Type B pancreatic cell (in vitro differentiated cells): ENCODE data around the gene RNF227. TPM values are rescaled to one million over a fixed set of nuclear protein-coding genes. Genes with fewer than 3 reads are reported as not detected.

Experiments
- DNase-seq: peaks from one replicate; pipeline ENCODE4 v3.0.0; 2021; ENCODE audit warnings: mixed read lengths; ENCODE audit not compliant: unreplicated experiment; ENCODE audit errors: extremely low spot score
- H3K27ac Mint-ChIP-seq: 2 replicates; pipeline ENCODE4 v1.8.0; 2021; ENCODE audit warnings: mild to moderate bottlenecking, mixed read lengths
- H3K27me3 Mint-ChIP-seq: 2 replicates; pipeline ENCODE4 v1.8.0; 2021; ENCODE audit warnings: mixed read lengths
- H3K36me3 Mint-ChIP-seq: 2 replicates; pipeline ENCODE4 v1.8.0; 2021; ENCODE audit warnings: mixed read lengths
- H3K4me1 Mint-ChIP-seq: one replicate; pipeline ENCODE4 v1.8.0; 2021; ENCODE audit warnings: mixed read lengths; ENCODE audit not compliant: unreplicated experiment
- H3K4me3 Mint-ChIP-seq: 2 replicates; pipeline ENCODE4 v1.8.0; 2021; ENCODE audit warnings: mild to moderate bottlenecking, mixed read lengths
- H3K9me3 Mint-ChIP-seq: 2 replicates; pipeline ENCODE4 v1.8.0; 2021; ENCODE audit warnings: mixed read lengths
- total RNA-seq: library from RNA; stranded (reverse); gene quantifications from 2 replicates; pipeline ENCODE4 v1.2.1, GENCODE V29; 2021; ENCODE audit warnings: low replicate concordance
- TF ChIP-seq, protein P1 (sequence below): fragments of 200-600 bp; sonication (generic); conservative IDR thresholded peaks from 2 replicates; pipeline ENCODE4 v1.5.0; 2021; ENCODE audit warnings: antibody characterized with exemption, mild to moderate bottlenecking

Gene RNF227
- total RNA-seq, 1 donor from 2014 or later: 3.3 TPM

DNA sequence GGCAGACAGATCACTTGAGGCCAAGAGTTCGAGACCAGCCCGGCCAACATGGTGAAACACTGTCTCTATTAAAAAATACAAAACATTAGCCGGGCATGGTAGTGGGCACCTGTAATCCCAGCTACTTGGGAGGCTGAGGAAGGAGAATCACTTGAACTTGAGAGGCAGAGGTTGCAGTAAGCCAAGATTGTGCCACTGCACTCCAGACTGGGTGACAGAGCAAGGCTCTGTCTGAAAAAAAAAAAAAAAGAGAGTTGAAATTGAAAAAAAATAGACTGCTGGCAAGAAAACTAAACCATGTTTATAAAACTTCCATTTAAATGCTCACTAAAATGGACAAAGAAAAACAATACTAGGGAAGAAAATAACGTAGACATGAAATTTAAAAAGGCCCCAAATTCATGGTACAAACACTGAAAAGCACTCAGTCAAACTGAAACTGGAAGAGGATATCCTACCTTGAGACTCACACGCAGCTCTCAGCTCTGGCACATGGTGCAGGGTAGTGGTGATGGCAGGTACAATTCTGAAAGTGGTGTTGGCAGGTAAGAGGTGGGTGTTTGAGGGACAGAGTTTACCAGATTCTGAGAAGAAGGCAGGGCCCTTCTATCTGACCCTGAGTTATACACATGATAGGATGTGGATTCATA lies 35.2 kb upstream of the RNF227 start:
- no peak for DNase-seq
- peaks cover 4% of the 10 kb centered on the region for H3K4me1 Mint-ChIP-seq
- TF ChIP-seq, protein P1, sequence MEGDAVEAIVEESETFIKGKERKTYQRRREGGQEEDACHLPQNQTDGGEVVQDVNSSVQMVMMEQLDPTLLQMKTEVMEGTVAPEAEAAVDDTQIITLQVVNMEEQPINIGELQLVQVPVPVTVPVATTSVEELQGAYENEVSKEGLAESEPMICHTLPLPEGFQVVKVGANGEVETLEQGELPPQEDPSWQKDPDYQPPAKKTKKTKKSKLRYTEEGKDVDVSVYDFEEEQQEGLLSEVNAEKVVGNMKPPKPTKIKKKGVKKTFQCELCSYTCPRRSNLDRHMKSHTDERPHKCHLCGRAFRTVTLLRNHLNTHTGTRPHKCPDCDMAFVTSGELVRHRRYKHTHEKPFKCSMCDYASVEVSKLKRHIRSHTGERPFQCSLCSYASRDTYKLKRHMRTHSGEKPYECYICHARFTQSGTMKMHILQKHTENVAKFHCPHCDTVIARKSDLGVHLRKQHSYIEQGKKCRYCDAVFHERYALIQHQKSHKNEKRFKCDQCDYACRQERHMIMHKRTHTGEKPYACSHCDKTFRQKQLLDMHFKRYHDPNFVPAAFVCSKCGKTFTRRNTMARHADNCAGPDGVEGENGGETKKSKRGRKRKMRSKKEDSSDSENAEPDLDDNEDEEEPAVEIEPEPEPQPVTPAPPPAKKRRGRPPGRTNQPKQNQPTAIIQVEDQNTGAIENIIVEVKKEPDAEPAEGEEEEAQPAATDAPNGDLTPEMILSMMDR: no peak
- H3K27me3 Mint-ChIP-seq: no peaks in the 10 kb centered on the region
- no peak overlapping the region for H3K27ac Mint-ChIP-seq
- H3K9me3 Mint-ChIP-seq: no peaks in the 10 kb centered on the region
- H3K36me3 Mint-ChIP-seq: peaks cover 26% of the 10 kb centered on the region
- H3K4me3 Mint-ChIP-seq: no peak overlapping the region

DNA sequence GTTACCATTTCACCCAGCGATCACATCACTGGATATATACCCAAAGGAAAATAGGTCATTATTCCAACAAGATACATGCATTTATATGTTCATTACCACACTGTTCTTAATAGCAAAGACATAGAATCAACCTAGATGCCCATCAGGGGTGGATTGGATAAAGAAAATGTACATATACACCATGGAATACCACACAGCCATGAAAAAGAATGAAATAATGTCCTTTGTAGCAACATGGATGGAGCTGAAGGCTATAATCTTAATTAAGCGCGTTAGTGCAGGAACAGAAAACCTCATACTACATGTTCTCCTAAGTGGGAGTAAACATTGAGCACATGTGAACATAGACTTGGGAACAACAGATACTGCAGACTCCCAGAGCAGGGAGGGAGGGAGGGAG lies 34.5 kb upstream of the RNF227 start:
- H3K4me3 Mint-ChIP-seq: no peak overlapping the region
- no peaks in the 10 kb centered on the region for H3K27me3 Mint-ChIP-seq
- H3K27ac Mint-ChIP-seq: no peak overlapping the region
- DNase-seq: no peak
- no peaks in the 10 kb centered on the region for H3K9me3 Mint-ChIP-seq
- peaks cover 4% of the 10 kb centered on the region for H3K4me1 Mint-ChIP-seq
- TF ChIP-seq, protein P1: no peak
- peaks cover 30% of the 10 kb centered on the region for H3K36me3 Mint-ChIP-seq

DNA sequence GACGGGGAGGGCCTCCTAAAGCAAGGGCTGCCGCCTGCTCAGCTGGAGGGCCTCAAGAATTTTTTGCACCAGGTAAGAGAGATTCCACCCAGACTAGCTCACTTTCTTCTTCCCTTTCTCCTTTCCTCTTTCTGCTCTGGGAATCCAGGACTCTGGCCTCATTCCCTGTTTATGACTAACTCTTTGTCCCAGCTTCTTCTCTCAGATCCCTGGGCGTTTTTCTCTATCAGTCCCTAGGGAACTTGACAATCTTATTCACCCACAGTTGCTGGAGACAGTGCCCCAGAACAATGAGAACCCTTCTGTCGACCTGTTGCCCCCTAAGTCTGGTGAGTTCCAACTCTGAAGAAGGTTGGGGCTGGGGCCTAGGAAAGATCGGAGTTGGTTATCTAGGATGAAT lies 31.6 kb upstream of the RNF227 start:
- Mint-ChIP-seq H3K36me3 (peaks cover 30% of the 10 kb centered on the region), H3K27ac (no peak overlapping the region), H3K27me3 (no peaks in the 10 kb centered on the region), H3K4me1 (peaks cover 4% of the 10 kb centered on the region), H3K9me3 (no peaks in the 10 kb centered on the region), H3K4me3 (no peak overlapping the region)
- no peak for DNase-seq
- TF ChIP-seq, protein P1: no peak

DNA sequence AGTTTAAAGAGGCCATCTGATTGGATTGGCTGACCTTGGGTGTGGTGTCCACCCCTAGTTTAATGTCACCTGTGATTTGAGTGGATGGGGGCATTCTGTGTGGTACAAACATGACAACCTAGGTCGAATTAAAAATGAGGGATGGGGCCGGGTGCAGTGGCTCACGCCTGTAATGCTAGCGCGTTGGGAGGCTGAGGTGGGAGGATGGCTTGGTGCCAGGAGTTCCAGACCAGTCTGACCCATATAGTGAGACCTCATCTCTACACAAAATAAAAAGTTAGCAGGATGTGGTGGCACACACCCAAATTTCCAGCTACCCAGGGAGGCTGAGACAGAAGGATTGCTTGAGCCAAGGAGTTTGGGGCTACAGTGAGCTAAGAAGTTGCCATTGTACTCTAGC lies 30.4 kb upstream of the RNF227 start:
- Mint-ChIP-seq H3K27me3 (no peaks in the 10 kb centered on the region), H3K4me1 (no peaks in the 10 kb centered on the region), H3K9me3 (no peaks in the 10 kb centered on the region), H3K27ac (no peak overlapping the region), H3K36me3 (peaks cover 30% of the 10 kb centered on the region), H3K4me3 (no peak overlapping the region)
- TF ChIP-seq, protein P1: no peak
- DNase-seq: no peak

DNA sequence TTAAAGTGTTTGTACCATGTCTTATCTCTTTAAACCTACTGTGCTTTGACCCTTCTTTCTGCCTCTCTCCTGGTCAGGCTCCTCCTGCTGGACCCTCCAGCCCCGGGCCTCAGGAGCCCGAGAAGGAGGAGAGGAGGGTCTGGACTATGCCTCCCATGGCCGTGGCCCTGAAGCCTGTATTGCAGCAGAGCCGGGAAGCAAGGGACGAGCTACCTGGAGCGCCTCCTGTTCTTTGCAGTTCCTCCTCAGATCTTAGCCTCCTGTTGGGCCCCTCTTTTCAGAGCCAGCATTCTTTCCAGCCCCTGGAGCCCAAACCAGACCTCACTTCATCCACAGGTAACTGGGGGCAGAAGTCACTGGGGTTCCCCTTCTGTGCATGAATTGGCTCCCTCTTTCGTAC lies 29.6 kb upstream of the RNF227 start:
- Mint-ChIP-seq H3K27ac (no peak overlapping the region), H3K4me1 (no peaks in the 10 kb centered on the region), H3K27me3 (no peaks in the 10 kb centered on the region), H3K9me3 (no peaks in the 10 kb centered on the region), H3K4me3 (no peak overlapping the region), H3K36me3 (peaks cover 33% of the 10 kb centered on the region)
- DNase-seq: no peak
- TF ChIP-seq, protein P1: no peak
